ENCODE results near the gene XPO5. TPM values are rescaled to one million over a fixed set of nuclear protein-coding genes. Genes with fewer than 3 reads are reported as not detected.

Gene XPO5
- total RNA-seq, 1 donor from 2014 or later: 93.5 TPM

DNA sequence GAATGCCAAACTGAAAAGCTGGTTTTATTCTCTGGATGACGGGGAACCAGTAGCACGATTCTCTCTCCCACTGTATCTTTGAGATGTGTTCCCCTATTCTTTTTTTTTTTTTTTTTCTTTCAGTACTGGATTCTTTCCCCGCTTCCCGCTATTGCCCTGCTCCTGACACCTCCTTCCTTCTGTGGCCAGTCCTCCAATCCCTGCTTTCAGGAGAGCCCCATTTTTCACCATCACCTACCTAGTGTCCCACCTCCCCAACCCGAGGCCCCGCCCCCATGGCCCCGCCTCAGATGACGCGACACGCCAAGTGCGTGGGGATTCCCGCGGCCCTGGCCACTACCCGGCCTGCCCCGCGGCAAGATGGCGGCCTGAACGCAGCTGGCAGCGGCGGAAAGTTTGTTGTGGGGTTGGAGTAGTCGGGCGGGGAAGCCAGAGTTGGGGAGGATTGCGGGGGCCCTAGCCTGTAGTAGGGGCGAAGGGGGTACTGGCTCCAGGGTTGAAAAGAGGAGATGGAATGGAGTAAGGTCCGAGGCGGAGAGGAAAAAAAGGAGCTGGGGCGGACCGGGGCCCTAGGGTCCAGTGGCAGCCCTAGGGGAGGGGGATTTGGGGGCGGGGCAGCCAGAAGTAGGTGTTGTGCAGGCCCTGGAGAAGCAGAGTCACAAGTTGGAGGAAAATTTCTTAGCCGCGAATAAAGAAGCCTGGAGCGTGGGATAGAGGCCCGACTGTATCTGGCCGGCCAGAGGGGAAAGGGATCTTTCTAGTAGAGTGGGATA is 98.4 kb downstream of the XPO5 start, which contains the start of gene TJAP1:
Gene TJAP1 (plus strand): TSS at position 336 of the 773 bp plus-strand sequence. CDS start 21,432 bp downstream, outside the sequence.
- intact Hi-C loops (cut with micrococcal nuclease): loop anchor here (1.0 to 2.0 kb wide), 5 partner anchors 39 to 303 kb away; partner anchors contain the start of genes ABCC10, GTPBP2, POLR1C and YIPF3

GRCh38 chr6:43476746-43477145 is 99.1 kb downstream of the XPO5 start:
- intact Hi-C loops (cut with micrococcal nuclease): loop anchor here (1.0 to 2.0 kb wide), 5 partner anchors 40 to 302 kb away; partner anchors contain the start of genes ABCC10, GTPBP2, POLR1C and YIPF3

DNA sequence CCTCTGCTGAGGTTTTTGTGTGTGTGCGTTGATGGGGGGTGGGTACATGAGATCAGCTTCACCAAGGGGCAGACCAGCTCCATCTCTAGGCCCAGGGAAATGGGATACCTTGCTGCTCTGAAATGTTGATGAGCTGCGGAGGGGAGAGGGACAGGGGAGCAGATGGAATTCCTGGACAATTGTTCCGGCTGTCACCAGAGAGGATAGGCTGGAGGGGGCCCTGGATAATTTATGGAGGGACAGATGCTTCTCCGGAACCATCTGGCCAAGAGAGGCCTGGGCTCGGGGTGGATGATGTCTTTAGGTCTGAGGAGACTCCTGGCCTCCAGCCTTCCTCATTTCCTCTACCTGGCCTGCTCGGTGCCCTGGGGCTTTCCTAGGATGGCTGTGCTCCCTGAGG is 100.3 kb downstream of the XPO5 start:
- intact Hi-C loops (cut with micrococcal nuclease): no loop called here

DNA sequence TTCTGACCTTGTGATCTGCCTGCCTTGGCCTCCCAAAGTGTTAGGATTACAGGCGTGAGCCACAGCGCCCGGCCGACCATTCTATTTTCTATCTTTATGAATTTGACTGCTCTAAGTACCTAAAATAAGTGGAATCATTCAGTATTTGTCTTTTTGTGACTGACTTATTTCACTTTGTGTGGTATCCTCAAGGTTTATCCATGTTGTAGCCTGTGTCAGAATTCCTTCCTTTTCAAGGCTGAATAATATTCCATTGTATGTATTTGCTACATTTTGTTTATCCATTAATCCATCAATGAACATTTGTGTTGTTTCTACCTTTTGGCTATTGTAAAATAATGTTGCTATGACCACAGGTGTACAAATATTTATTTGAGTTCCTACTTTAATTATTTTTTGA is 103.3 kb downstream of the XPO5 start:
- intact Hi-C loops (cut with micrococcal nuclease): no loop called here

Other genes starting within 250 kb of the XPO5 start
- gene ZNF318, start 206.4 kb downstream of the XPO5 start, total RNA-seq: 12.1 and 12.2 TPM in 2 replicates
- gene ABCC10, start 148.5 kb downstream of the XPO5 start, total RNA-seq: 51.6 and 52.1 TPM in 2 replicates
- gene DLK2, start 120.5 kb downstream of the XPO5 start, total RNA-seq: 0.20 and 0.45 TPM in 2 replicates
- 31.3 and 36.2 TPM in 2 replicates for gene TJAP1, start 98.5 kb downstream of the XPO5 start, total RNA-seq
- gene LRRC73, start 65.7 kb downstream of the XPO5 start, total RNA-seq: 0.16 and 0.32 TPM in 2 replicates
- gene YIPF3, start 59.1 kb downstream of the XPO5 start, total RNA-seq: 59.9 and 65.0 TPM in 2 replicates
- gene POLR1C, start 58.9 kb downstream of the XPO5 start, total RNA-seq: 42.2 and 43.6 TPM in 2 replicates
- 58.5 and 65.2 TPM in 2 replicates for gene POLH, start 147 bp upstream of the XPO5 start, total RNA-seq
- gene GTPBP2, start 53.2 kb upstream of the XPO5 start, total RNA-seq: 90.8 and 93.0 TPM in 2 replicates
- 39.5 and 40.1 TPM in 2 replicates for gene MAD2L1BP, start 59.8 kb upstream of the XPO5 start, total RNA-seq
- gene RSPH9, start 69.0 kb upstream of the XPO5 start, total RNA-seq: 0.11 TPM in 1 of 2 replicates, not detected in the other
- 37.4 and 38.6 TPM in 2 replicates for gene MRPS18A, start 111.8 kb upstream of the XPO5 start, total RNA-seq
- gene VEGFA, start 194.2 kb upstream of the XPO5 start, total RNA-seq: 22.4 and 22.8 TPM in 2 replicates